NCI-H510A treated with DMSO at 0.1 percent for 48 hours (cell line): ENCODE data around the gene SUMO3.

ENCODE experiments used
- DNase-seq: peaks from one replicate; lab custom pipeline; 2025; lab: John Stamatoyannopoulos, UW

Gene SUMO3

DNA sequence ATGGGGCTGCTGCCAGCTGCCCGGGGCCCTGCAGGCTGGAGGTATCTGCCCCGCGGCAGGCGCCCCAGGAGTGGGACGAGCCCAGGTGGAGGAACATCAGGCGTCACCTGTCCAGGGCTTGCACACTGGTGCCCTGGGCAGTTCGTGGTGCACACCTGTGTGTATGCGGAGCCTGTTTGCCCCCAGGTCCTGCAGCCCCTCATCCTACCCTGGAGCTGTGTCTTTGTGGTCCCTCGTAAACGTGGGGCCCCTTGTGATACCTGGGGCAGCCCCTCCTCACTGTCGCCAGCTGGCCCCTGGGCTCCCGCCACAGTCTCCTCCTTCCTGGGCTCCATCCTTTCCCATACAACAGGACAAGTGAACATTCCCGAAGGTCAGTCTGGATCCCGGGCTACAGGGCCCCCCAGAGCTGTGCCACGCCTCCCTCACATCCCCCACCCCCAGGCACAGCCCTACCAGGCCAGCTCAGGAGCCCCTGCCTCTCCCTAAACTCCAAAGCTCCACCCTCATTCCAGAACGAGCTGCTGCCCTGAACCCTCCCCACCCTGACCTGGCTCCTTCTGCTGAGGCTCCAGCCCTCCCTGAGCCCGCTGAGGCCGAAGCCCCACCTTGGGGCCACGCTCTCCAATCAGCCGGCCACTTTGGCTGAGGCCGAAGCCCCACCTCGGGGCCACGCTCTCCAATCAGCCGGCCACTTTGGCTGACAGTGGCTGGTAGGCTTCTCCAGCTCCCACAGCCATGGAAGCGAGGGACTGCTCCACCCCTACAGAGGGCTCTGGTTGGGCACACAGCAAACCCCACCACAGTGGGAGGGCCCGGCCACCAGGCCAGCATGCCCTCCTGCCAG lies 58.9 kb downstream of the SUMO3 start:
- DNase-seq = no peak

DNA sequence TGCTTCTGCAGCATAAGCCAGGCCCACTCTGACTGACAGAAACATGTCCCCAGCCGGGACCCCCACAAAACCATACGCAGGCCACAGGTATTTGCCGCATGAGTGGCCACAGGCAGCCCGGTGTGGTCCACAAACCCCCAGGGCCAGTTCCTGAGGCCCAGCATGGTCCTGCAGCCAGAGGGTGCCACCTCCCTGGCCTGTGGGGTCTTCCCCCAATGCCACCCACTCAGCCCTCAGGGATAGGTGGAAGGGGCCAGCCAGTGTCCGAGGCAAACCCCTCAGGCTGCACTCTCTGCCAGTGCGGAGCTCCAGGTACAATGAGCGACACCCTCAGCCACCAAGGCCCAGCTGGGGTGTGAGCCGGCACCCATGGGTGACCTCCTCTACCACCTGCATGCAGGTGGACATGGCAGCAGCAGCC lies 59.7 kb downstream of the SUMO3 start:
- no peak for DNase-seq

DNA sequence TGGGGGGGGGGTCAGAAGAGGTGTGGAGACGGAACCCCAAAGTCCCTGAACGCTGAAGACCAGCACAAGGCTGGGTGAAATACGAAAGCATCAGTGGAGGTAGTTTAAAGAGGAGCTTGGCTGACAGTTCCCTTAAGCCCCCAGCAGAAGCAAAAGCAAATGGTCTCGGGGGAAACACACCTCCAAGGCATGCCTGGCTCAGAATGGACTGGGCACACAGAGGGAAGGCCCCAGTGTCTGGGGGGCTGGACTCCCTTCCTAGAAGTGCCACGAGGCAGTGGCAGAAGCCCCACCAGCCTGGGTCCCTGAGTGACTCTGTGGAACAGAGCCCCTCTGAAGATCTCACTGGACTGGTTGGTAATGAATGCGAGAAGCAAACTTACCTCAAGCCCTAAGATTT lies 60.1 kb downstream of the SUMO3 start:
- no peak for DNase-seq

DNA sequence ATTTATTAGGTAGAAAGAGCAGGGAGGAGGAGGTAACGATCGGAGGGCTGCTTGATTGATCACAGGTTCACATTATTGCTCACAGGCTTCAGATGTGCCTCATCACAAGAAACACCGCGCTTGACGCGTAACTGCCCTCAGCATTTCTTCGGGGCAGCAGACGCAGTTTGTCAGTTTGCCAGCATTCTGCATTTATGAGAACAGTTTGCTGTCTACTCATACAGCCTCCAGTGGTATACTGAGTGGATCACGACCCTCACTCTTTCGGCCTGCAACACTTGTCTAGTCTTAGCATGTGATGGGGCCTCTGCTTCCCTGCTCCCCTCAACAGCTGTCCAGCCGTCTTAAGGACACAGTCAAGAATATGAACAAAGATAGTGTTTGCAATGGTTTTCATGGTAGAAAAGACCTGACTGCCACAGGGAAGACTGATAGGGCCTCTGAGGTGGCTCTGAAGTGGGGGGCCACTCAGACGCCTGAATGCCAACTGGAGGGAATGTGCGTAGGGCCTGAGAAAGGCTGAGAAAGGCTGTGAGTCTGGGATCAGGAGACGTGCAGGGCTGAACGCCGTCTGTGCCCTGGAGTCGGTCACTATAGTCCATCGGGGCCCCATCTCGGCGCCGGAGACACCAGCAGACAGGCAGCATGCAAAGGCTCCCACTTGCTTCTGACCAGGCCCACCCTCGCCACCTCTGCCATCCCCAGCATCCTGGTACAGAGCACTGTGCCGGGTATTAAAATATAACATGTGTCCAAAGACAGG lies 61.3 kb downstream of the SUMO3 start:
- DNase-seq = no peak
